ENCODE data around the gene HNRNPM.

HNRNPM gene

GRCh38 chr19:8488365-8488764, 43.6 kb downstream of the HNRNPM start:
- H3K9ac ChIP-seq (ENCODE audit: low read depth, low read length, poor library complexity, severe bottlenecking), result peak overlapping the region; percentile 34
- peaks cover 18% of the 10 kb centered on the region for H3K4me1 ChIP-seq (ENCODE audit: insufficient read depth, low read length, poor library complexity, severe bottlenecking)
- H3K9me2 ChIP-seq (replicated peaks; ENCODE audit: low read depth, low read length), result no peaks in the 10 kb centered on the region
- TF ChIP-seq EZH2phosphoT487 (IDR thresholded peaks at IDR 0.05; ENCODE audit: borderline replicate concordance) (no peak), CTCF (conservative IDR thresholded peaks at IDR 0.05; ENCODE audit: low read length) (no peak)
- H3F3A ChIP-seq (ENCODE audit: low read depth), result 0 out of 2 replicates have a peak, but pooled peaks cover 6% of the 10 kb centered on the region
- peaks cover 29% of the 10 kb centered on the region; the same call in 1 of the 2 replicates for H3K79me2 ChIP-seq (ENCODE audit: insufficient read depth, low read length)
- H3K9me3 ChIP-seq (ENCODE audit: insufficient read depth, low read depth, low read length), result no peaks in the 10 kb centered on the region
- peaks cover 78% of the 10 kb centered on the region for H3K36me3 ChIP-seq (ENCODE audit: insufficient read depth, low read length)
- H3K4me3 ChIP-seq (ENCODE audit: low read length, poor library complexity, severe bottlenecking), result no peak overlapping the region
- peak overlapping the region; percentile 51 for H3K4me2 ChIP-seq (ENCODE audit: low read depth, low read length, poor library complexity, severe bottlenecking)
- no peak overlapping the region for H2AFZ ChIP-seq (ENCODE audit: low read length)
- H4K20me1 ChIP-seq (ENCODE audit: insufficient read depth, low read length, poor library complexity, severe bottlenecking), result peaks cover 43% of the 10 kb centered on the region
- H3K27me3 ChIP-seq (ENCODE audit: insufficient read depth, low read length, poor library complexity, severe bottlenecking), result no peaks in the 10 kb centered on the region

GRCh38 chr19:8489561-8490394, 45.0 kb downstream of the HNRNPM start:
- no peak overlapping the region for H3K4me2 ChIP-seq (ENCODE audit: low read depth, low read length, poor library complexity, severe bottlenecking)
- no peaks in the 10 kb centered on the region for H3K27me3 ChIP-seq (ENCODE audit: insufficient read depth, low read length, poor library complexity, severe bottlenecking)
- no peak overlapping the region for H3K4me3 ChIP-seq (ENCODE audit: low read length, poor library complexity, severe bottlenecking)
- peaks cover 24% of the 10 kb centered on the region for H3K4me1 ChIP-seq (ENCODE audit: insufficient read depth, low read length, poor library complexity, severe bottlenecking)
- H3K9me2 ChIP-seq (replicated peaks; ENCODE audit: low read depth, low read length), result no peaks in the 10 kb centered on the region
- H2AFZ ChIP-seq (ENCODE audit: low read length), result no peak overlapping the region
- H4K20me1 ChIP-seq (ENCODE audit: insufficient read depth, low read length, poor library complexity, severe bottlenecking), result peaks cover 32% of the 10 kb centered on the region
- TF ChIP-seq CTCF (conservative IDR thresholded peaks at IDR 0.05; ENCODE audit: low read length), result no peak
- no peak for TF ChIP-seq EZH2phosphoT487 (IDR thresholded peaks at IDR 0.05; ENCODE audit: borderline replicate concordance)
- H3K79me2 ChIP-seq (ENCODE audit: insufficient read depth, low read length), result peaks cover 15% of the 10 kb centered on the region; the same call in 1 of the 2 replicates
- H3K9ac ChIP-seq (ENCODE audit: low read depth, low read length, poor library complexity, severe bottlenecking), result no peak overlapping the region
- 0 out of 2 replicates have a peak, but pooled peaks cover 6% of the 10 kb centered on the region for H3F3A ChIP-seq (ENCODE audit: low read depth)
- H3K36me3 ChIP-seq (ENCODE audit: insufficient read depth, low read length), result peaks cover 65% of the 10 kb centered on the region
- no peaks in the 10 kb centered on the region for H3K9me3 ChIP-seq (ENCODE audit: insufficient read depth, low read depth, low read length)

- H4K20me1 ChIP-seq (ENCODE audit: insufficient read depth, low read length, poor library complexity, severe bottlenecking), result peaks cover 26% of the 10 kb centered on the region
- H3K27me3 ChIP-seq (ENCODE audit: insufficient read depth, low read length, poor library complexity, severe bottlenecking), result no peaks in the 10 kb centered on the region
- H3K4me3 ChIP-seq (ENCODE audit: low read length, poor library complexity, severe bottlenecking), result no peak overlapping the region
- 0 out of 2 replicates have a peak, but pooled peaks cover 6% of the 10 kb centered on the region for H3F3A ChIP-seq (ENCODE audit: low read depth)
- no peak overlapping the region for H2AFZ ChIP-seq (ENCODE audit: low read length)
- no peaks in the 10 kb centered on the region for H3K9me3 ChIP-seq (ENCODE audit: insufficient read depth, low read depth, low read length)
- peaks cover 9% of the 10 kb centered on the region; the same call in 1 of the 2 replicates for H3K79me2 ChIP-seq (ENCODE audit: insufficient read depth, low read length)
- no peaks in the 10 kb centered on the region for H3K9me2 ChIP-seq (replicated peaks; ENCODE audit: low read depth, low read length)
- H3K36me3 ChIP-seq (ENCODE audit: insufficient read depth, low read length), result peaks cover 59% of the 10 kb centered on the region
- H3K9ac ChIP-seq (ENCODE audit: low read depth, low read length, poor library complexity, severe bottlenecking), result no peak overlapping the region
- H3K4me1 ChIP-seq (ENCODE audit: insufficient read depth, low read length, poor library complexity, severe bottlenecking), result peaks cover 24% of the 10 kb centered on the region
- TF ChIP-seq EZH2phosphoT487 (IDR thresholded peaks at IDR 0.05; ENCODE audit: borderline replicate concordance) (no peak), CTCF (conservative IDR thresholded peaks at IDR 0.05; ENCODE audit: low read length) (no peak)
- H3K4me2 ChIP-seq (ENCODE audit: low read depth, low read length, poor library complexity, severe bottlenecking), result no peak overlapping the region
These were observed 45.6 kb downstream of the HNRNPM start for GRCh38 chr19:8490395-8490760.
